Rectal smooth muscle tissue (tissue), 1 donor: ENCODE data around the gene C1orf21.

ENCODE experiments used
- H3K27ac ChIP-seq: one replicate; pipeline ENCODE4 v1.7.0; 2013; ENCODE audit warnings: low read depth, low read length, inconsistent platforms
- H3K27me3 ChIP-seq: one replicate; pipeline ENCODE4 v1.7.0; 2013; ENCODE audit warnings: low read length; ENCODE audit not compliant: control insufficient read depth, insufficient read depth
- H3K36me3 ChIP-seq: one replicate; pipeline ENCODE4 v1.7.0; 2013; ENCODE audit warnings: low read length; ENCODE audit not compliant: control insufficient read depth, insufficient read depth
- H3K4me1 ChIP-seq: one replicate; pipeline ENCODE4 v1.7.0; 2013; ENCODE audit warnings: low read length; ENCODE audit not compliant: control insufficient read depth, insufficient read depth
- H3K4me3 ChIP-seq: one replicate; pipeline ENCODE4 v1.7.0; 2013; ENCODE audit warnings: low read length
- H3K9ac ChIP-seq: one replicate; pipeline ENCODE4 v1.7.0; 2013; ENCODE audit warnings: low read length

C1orf21 gene

GRCh38 chr1:184423649-184424048, 36.8 kb downstream of the C1orf21 start:
- H3K4me1 ChIP-seq, result peaks cover 2% of the 10 kb centered on the region
- no peak overlapping the region for H3K9ac ChIP-seq
- no peaks in the 10 kb centered on the region for H3K36me3 ChIP-seq
- no peak overlapping the region for H3K27ac ChIP-seq
- H3K4me3 ChIP-seq, result no peak overlapping the region
- H3K27me3 ChIP-seq, result no peaks in the 10 kb centered on the region

DNA sequence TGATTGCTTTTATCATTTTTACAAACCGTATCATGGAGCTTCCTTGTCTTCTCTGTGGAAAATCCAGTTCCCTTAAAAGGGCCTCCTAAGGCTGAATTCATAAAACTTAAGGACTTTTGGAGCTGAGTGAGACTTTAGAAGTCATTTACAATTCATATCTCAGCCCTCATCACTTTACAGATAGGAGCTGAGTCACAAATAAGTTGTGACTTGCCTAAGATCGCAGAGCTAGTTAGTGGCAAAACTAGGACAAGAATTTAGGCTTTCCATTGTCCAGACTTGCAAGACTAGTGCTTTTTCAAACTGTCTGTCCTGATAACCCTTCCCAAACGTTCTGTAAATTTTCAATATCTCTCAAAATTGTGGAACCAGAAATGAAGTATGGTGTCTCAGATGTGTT, 37.3 kb downstream of the C1orf21 start:
- Histone ChIP-seq H3K9ac (no peak overlapping the region), H3K4me3 (no peak overlapping the region), H3K4me1 (peaks cover 2% of the 10 kb centered on the region)

GRCh38 chr1:184424945-184425344, 38.1 kb downstream of the C1orf21 start:
- H3K9ac ChIP-seq, result no peak overlapping the region
- H3K27ac ChIP-seq, result no peak overlapping the region
- no peaks in the 10 kb centered on the region for H3K4me1 ChIP-seq
- no peak overlapping the region for H3K4me3 ChIP-seq
- H3K27me3 ChIP-seq, result no peaks in the 10 kb centered on the region
- H3K36me3 ChIP-seq, result no peaks in the 10 kb centered on the region

More for the DNA sequence above, 37.3 kb downstream of the C1orf21 start:
- Histone ChIP-seq H3K27me3 (no peaks in the 10 kb centered on the region), H3K27ac (no peak overlapping the region), H3K36me3 (no peaks in the 10 kb centered on the region)

- Histone ChIP-seq H3K36me3 (no peaks in the 10 kb centered on the region), H3K27me3 (no peaks in the 10 kb centered on the region), H3K27ac (no peak overlapping the region), H3K9ac (no peak overlapping the region), H3K4me3 (no peak overlapping the region), H3K4me1 (no peaks in the 10 kb centered on the region)
Observed at GRCh38 chr1:184425449-184426277, 38.8 kb downstream of the C1orf21 start.

- Histone ChIP-seq H3K4me1 (no peaks in the 10 kb centered on the region), H3K9ac (no peak overlapping the region), H3K27ac (no peak overlapping the region), H3K27me3 (no peaks in the 10 kb centered on the region), H3K36me3 (no peaks in the 10 kb centered on the region), H3K4me3 (no peak overlapping the region)
Observed at GRCh38 chr1:184426278-184426674, 39.4 kb downstream of the C1orf21 start.

GRCh38 chr1:184427722-184428121, 40.9 kb downstream of the C1orf21 start:
- H3K36me3 ChIP-seq, result no peaks in the 10 kb centered on the region
- H3K4me1 ChIP-seq, result no peaks in the 10 kb centered on the region
- no peak overlapping the region for H3K9ac ChIP-seq

DNA sequence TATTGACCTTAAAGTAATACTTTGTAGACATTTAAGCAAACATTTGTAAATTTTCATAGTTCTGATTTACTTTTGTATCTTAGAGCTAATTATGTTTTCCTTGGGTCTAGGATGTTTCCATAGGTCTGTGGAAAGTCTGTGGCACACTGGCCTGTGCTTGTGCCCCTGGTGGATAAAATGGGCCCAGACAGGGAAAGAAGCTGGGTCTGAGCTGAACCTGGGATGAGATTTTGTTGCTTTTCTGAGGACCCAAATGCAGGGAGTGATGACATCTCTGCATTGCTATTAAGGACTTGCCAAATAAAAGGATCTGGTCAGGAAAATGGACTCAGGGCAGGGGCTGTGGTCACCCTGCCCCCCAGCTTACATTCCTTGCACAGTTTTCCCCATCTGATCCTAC, 41.8 kb downstream of the C1orf21 start:
- H3K4me3 ChIP-seq, result no peak overlapping the region
- no peaks in the 10 kb centered on the region for H3K27me3 ChIP-seq
- no peaks in the 10 kb centered on the region for H3K36me3 ChIP-seq
- H3K9ac ChIP-seq, result no peak overlapping the region
- H3K4me1 ChIP-seq, result no peaks in the 10 kb centered on the region
- no peak overlapping the region for H3K27ac ChIP-seq

More at GRCh38 chr1:184427722-184428121, 40.9 kb downstream of the C1orf21 start:
- Histone ChIP-seq H3K4me3 (no peak overlapping the region), H3K27me3 (no peaks in the 10 kb centered on the region), H3K27ac (no peak overlapping the region)

DNA sequence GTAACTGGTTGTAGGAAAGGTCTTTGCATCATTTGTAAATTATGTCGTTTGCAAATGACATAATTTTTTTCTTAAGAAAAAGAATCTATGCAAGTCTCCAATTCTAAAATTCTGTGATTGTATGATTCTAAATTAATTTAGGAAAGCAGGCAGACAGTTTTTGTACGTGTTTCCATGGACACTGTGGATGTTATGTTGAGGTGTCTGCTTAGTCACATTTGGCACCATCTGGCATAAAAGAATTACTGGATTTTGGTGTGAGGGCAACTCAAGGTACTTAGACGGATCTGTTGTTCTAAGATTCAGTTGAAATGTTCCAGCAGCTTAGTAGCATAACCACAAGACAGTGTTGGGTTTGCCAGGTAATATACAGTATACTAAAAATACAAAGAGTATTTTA, 42.5 kb downstream of the C1orf21 start:
- H3K27ac ChIP-seq, result no peak overlapping the region
- no peaks in the 10 kb centered on the region for H3K27me3 ChIP-seq
- H3K4me1 ChIP-seq, result no peaks in the 10 kb centered on the region
- H3K36me3 ChIP-seq, result no peaks in the 10 kb centered on the region
- no peak overlapping the region for H3K4me3 ChIP-seq
- no peak overlapping the region for H3K9ac ChIP-seq

DNA sequence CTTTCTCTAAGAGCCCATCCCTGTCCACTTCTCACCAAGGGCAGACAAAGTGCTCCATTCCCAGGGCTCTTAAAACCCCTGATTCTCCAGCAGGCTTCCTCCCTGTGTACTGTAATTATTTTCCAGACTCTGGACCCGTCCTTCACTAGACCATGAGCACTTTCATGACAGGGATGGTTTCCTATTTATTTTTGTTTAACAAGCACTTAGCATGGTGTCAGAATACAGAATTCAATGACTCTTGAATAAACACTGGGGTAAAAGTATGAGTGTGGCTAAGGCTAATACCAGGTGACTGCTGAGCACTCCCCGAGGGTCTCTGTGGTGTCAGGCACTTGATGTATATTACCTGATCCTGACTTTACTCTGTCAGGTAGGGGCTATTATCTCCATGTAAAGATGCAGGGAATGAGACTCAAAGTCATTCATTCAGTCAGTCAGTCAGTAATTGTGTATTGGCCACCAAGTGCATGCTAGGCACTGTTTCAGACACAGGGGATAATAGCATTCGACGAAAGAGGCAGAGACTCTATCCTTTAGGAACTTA, 47.2 kb downstream of the C1orf21 start:
- no peaks in the 10 kb centered on the region for H3K4me1 ChIP-seq
- no peaks in the 10 kb centered on the region for H3K27me3 ChIP-seq
- no peak overlapping the region for H3K9ac ChIP-seq
- no peak overlapping the region for H3K4me3 ChIP-seq
- H3K36me3 ChIP-seq, result no peaks in the 10 kb centered on the region
- no peak overlapping the region for H3K27ac ChIP-seq

DNA sequence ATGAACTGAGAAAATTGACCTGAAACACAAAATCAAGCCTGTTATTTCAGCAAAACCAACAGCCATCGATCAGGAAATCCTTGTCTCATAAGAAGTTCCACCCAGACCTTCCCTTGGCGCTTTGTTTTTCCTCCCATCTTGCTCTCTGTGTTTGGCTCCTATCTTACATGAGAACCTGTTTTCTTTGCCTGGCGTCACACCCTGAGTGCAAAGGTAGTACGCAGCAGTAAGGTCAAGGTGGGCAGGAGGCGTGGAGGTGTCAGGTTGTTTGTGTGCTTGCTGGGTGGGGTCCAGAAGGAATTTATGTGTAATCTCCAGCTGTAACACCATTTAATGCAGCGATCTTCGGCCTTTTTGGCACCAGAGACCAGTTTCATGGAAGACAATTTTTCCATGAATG, 50.5 kb downstream of the C1orf21 start:
- Histone ChIP-seq H3K9ac (no peak overlapping the region), H3K27ac (no peak overlapping the region), H3K27me3 (no peaks in the 10 kb centered on the region), H3K4me1 (no peaks in the 10 kb centered on the region), H3K36me3 (no peaks in the 10 kb centered on the region), H3K4me3 (no peak overlapping the region)

DNA sequence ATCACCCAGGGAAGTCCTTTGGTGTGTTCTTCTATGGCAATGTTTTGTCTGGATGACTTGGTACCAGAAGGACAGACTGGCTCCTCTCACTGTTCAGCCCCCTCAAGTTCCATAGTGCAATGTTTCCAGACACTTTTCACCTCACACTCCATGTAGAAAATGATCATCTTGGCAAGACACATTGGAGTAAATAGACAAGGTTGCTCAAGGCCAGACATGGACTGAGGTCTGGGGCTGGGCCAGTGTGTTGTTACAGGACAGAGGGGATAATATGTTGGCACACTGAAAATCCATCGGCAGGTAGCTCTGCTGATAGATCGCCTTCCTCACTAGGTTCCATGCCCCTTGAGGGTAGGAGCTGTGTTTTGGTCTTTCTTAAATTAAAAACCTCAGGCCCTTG, 51.5 kb downstream of the C1orf21 start:
- H3K36me3 ChIP-seq, result no peaks in the 10 kb centered on the region
- H3K4me1 ChIP-seq, result no peaks in the 10 kb centered on the region
- no peak overlapping the region for H3K9ac ChIP-seq
- H3K27me3 ChIP-seq, result no peaks in the 10 kb centered on the region
- H3K27ac ChIP-seq, result no peak overlapping the region
- no peak overlapping the region for H3K4me3 ChIP-seq

DNA sequence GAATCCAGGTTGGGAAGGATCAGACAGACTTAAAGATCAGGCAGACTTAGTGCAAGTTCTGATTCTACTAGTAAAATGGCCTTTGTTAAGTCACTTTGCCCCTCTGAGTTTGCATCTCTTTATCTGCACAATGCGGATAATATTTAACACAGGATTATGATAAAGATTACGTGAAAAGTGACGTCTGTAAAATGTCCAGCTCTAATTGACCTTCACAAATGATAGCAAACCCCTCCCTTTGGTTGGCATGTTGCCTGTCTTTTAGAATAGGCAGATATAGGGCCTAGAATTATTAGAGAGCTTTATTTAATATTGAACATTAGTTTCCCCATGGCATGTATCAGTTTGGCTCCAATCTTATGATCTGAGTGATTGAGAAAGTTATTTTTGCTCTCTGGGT, 55.4 kb downstream of the C1orf21 start:
- Histone ChIP-seq H3K4me3 (no peak overlapping the region), H3K27ac (no peak overlapping the region), H3K4me1 (no peaks in the 10 kb centered on the region), H3K27me3 (no peaks in the 10 kb centered on the region), H3K9ac (no peak overlapping the region), H3K36me3 (no peaks in the 10 kb centered on the region)

DNA sequence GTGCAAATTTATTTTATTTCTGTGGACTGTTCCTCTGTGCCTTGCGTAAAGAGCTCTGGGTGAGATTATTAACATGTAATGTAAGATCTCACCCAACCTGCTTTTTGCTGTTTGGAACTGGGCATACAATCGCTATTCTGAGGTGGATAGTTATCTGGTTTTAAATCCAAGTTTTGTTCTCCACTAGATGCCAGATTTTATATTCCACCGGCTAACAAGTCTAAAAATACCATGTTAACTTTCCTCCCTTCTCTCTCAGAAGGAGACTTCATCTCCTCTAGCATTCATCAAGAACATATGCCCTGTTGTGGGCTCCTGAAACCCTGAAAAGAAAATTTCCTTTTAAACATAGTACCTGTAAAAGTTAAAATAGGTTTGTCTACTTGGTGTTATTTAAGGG, 56.4 kb downstream of the C1orf21 start:
- Histone ChIP-seq H3K9ac (no peak overlapping the region), H3K27ac (no peak overlapping the region), H3K4me3 (no peak overlapping the region), H3K27me3 (no peaks in the 10 kb centered on the region), H3K4me1 (no peaks in the 10 kb centered on the region), H3K36me3 (no peaks in the 10 kb centered on the region)
